K562 (cell line): ENCODE results near the gene FAM200B. TPM values are rescaled to one million over a fixed set of nuclear protein-coding genes. Genes with fewer than 3 reads are reported as not detected.

Experiments used
- BRCA1 ChIP-seq, 2 experiments: fragments of 450-650 bp in 1 of 2; sonication (generic) in 1 of 2; formaldehyde crosslinking in 1 of 2; IDR thresholded peaks; 2 replicates each; pipeline versions ENCODE4 v1.5.0 to v1.6.1; 2017 to 2020; ENCODE audit warnings: mild to moderate bottlenecking in 1 of 2, missing genetic modification reagents in 1 of 2
- HDAC3 ChIP-seq: fragments of 450-650 bp; IDR thresholded peaks from 2 replicates; pipeline ENCODE4 v1.6.1; 2018; ENCODE audit warnings: borderline replicate concordance, mild to moderate bottlenecking, moderate library complexity; ENCODE audit not compliant: partially characterized antibody
- HDAC6 ChIP-seq: IDR thresholded peaks from 2 replicates; pipeline ENCODE4 v1.6.1; 2012; ENCODE audit warnings: low read depth, mild to moderate bottlenecking, control low read depth, inconsistent platforms, low read length, moderate library complexity
- MEIS2 ChIP-seq: fragments of 450-650 bp; IDR thresholded peaks from 2 replicates; pipeline ENCODE4 v1.6.1; 2014; ENCODE audit warnings: mild to moderate bottlenecking; ENCODE audit not compliant: partially characterized antibody
- REST ChIP-seq, 2 experiments: fragments of 450-650 bp; formaldehyde crosslinking in 1 of 2; IDR thresholded peaks; 2 replicates each; pipeline versions ENCODE4 v1.4.0 to v1.6.1; 2014 to 2020; ENCODE audit warnings: mild to moderate bottlenecking in 2 of 2, borderline replicate concordance in 1 of 2, low read depth in 1 of 2
- SAP30 ChIP-seq: fragments of 200-600 bp; sonication (generic); IDR thresholded peaks from 2 replicates; pipeline ENCODE4 v1.6.1; 2012; ENCODE audit warnings: borderline replicate concordance, low read depth, mild to moderate bottlenecking, moderate library complexity, low read length, control low read depth, inconsistent platforms; ENCODE audit not compliant: insufficient read depth, poor library complexity, severe bottlenecking
- SMC3 ChIP-seq: conservative IDR thresholded peaks from 2 replicates; pipeline ENCODE4 v1.6.1; 2011; ENCODE audit warnings: low read depth, low read length, improper control_type of control experiment; ENCODE audit not compliant: insufficient read depth
- ZBTB17 ChIP-seq: fragments of 450-650 bp; formaldehyde crosslinking; IDR thresholded peaks from 2 replicates; pipeline ENCODE4 v1.4.0; 2020; ENCODE audit warnings: mild to moderate bottlenecking
- ZC3H8 ChIP-seq: fragments of 450-650 bp; IDR thresholded peaks from 2 replicates; pipeline ENCODE4 v1.6.1; 2017
- ZEB2 ChIP-seq: fragments of 450-650 bp; IDR thresholded peaks from 2 replicates; pipeline ENCODE4 v1.6.1; 2016
- ZNF518B ChIP-seq: fragments of 250-450 bp; sonication (Bioruptor Pico); IDR thresholded peaks from 2 replicates; pipeline ENCODE4 v1.5.0; 2021; ENCODE audit warnings: mild to moderate bottlenecking, moderate library complexity
- ZNF584 ChIP-seq: fragments of 200-800 bp; sonication (Bioruptor generic); IDR thresholded peaks from 2 replicates; pipeline ENCODE4 v1.6.1; 2016; ENCODE audit warnings: low read depth, mild to moderate bottlenecking, missing genetic modification characterization, missing compliant biosample characterization
- ZNF639 ChIP-seq, 2 experiments: fragments of 200-800 bp in 1 of 2; sonication (Bioruptor generic) in 1 of 2; sonication (generic) in 1 of 2; formaldehyde crosslinking in 1 of 2; IDR thresholded peaks in 1 of 2; conservative IDR thresholded peaks in 1 of 2; 2 replicates each; pipeline versions ENCODE4 v1.5.0 to v1.6.1; 2016 to 2020; ENCODE audit warnings: missing compliant biosample characterization in 1 of 2, missing genetic modification characterization in 1 of 2, missing genetic modification reagents in 1 of 2
- polyA plus RNA-seq, 8 experiments: library from polyadenylated mRNA; depleted of rRNA in 4 of 8; stranded (reverse) in 5 of 8; unstranded in 3 of 8; fragments of >200 nt; fragmentation: Nextera tagmentation in 2 of 8; fragmentation: Illumina TruSeq in 1 of 8; extraction: Ambion mirVana in 2 of 8; extraction: Trizol in 1 of 8; gene quantifications; 2 replicates each; pipeline versions ENCODE4 v1.2.1 to v1.2.3, GENCODE V29; 2011 to 2014; ENCODE audit warnings: inconsistent platforms in 1 of 8, missing spikeins in 1 of 8
- total RNA-seq, 7 experiments: library from RNA; depleted of rRNA in 6 of 7; stranded (reverse); fragments of >200 nt in 6 of 7; fragmentation: Illumina TruSeq in 2 of 7; extraction: Trizol in 2 of 7; gene quantifications; 2 replicates each; pipeline versions ENCODE4 v1.2.1 to v1.2.3, GENCODE V29; 2011 to 2021; ENCODE audit warnings: low replicate concordance in 1 of 7

FAM200B gene
- total and polyA plus RNA-seq, 9 of the 15 experiments (the other 6 are each of a cell fraction or from before 2014, with no cell fraction given), result 17.4 to 48.0 (median 25.5) TPM

- peak in 1 of 2 experiments; percentile 35; a peak in 1 of 4 replicates for TF ChIP-seq ZNF639 (CRISPR knock-in tag; conservative IDR thresholded peaks at IDR 0.05 in 1 of 2, IDR thresholded peaks at IDR 0.05 in 1 of 2)
- TF ChIP-seq SAP30, result no peak
- TF ChIP-seq ZBTB17, result no peak
- no peak for TF ChIP-seq ZNF518B
- no peak for TF ChIP-seq HDAC6
- no peak for TF ChIP-seq ZNF584
- TF ChIP-seq REST (IDR thresholded peaks at IDR 0.05; ENCODE audit: borderline replicate concordance), result peak; percentile 62; the same call in 1 of the 2 replicates
- TF ChIP-seq REST (CRISPR knock-in tag; IDR thresholded peaks at IDR 0.05; ENCODE audit: low read depth), result no peak
- no peak for TF ChIP-seq BRCA1 (IDR thresholded peaks at IDR 0.05)
- no peak for TF ChIP-seq BRCA1 (CRISPR knock-in tag; IDR thresholded peaks at IDR 0.05)
- TF ChIP-seq MEIS2, result no peak
- peak; percentile 27 for TF ChIP-seq HDAC3
- TF ChIP-seq ZC3H8, result no peak
- TF ChIP-seq SMC3, result peak; percentile 56
- TF ChIP-seq ZEB2, result 0 out of 2 replicates have a peak, but pooled peaks have one; percentile 21
These were observed 31.6 kb upstream of the FAM200B start (continued) for GRCh38 chr4:15649914-15650545.
